Stomach (tissue), 9 donors: Measurements from ENCODE around the gene RNF146. TPM values are rescaled to one million over a fixed set of nuclear protein-coding genes. Genes with fewer than 3 reads are reported as not detected.

Source experiments
- DNase-seq, 2 donors: peaks; one replicate each; pipeline versions ENCODE4 v3.0.0 to v3.0.0-alpha.2; 2013 to 2019
- H3K27ac ChIP-seq, 5 donors: fragments of 200-600 bp in 4 of 5; sonication (generic) in 4 of 5; one replicate each; pipeline ENCODE4 v1.5.1; 2013 to 2019; ENCODE audit warnings: mild to moderate bottlenecking in 1 of 5, moderate library complexity in 1 of 5
- H3K27me3 ChIP-seq, 3 donors: fragments of 200-600 bp; sonication (generic); one replicate each; pipeline ENCODE4 v1.5.1; 2017 to 2019; ENCODE audit warnings: mixed run types in 1 of 3
- H3K36me3 ChIP-seq, 4 donors: fragments of 200-600 bp; sonication (generic); 1 replicate in 3 of 4; 2 replicates in 1 of 4; pipeline ENCODE4 v1.5.1; 2016 to 2019
- H3K4me1 ChIP-seq, 4 donors: fragments of 200-600 bp; sonication (generic); one replicate each; pipeline ENCODE4 v1.5.1; 2016 to 2019
- H3K4me3 ChIP-seq, 4 donors: fragments of 200-600 bp; sonication (generic) in 3 of 4; one replicate each; pipeline ENCODE4 v1.5.1; 2016 to 2019; ENCODE audit warnings: mild to moderate bottlenecking in 1 of 4
- H3K9me3 ChIP-seq, 4 donors: fragments of 200-600 bp; sonication (generic); one replicate each; pipeline ENCODE4 v1.5.1; 2016 to 2019
- EP300 ChIP-seq: sonication (generic); formaldehyde crosslinking; IDR thresholded peaks from one replicate; pipeline ENCODE4 v1.6.1; 2017; ENCODE audit warnings: antibody characterized with exemption
- POLR2A ChIP-seq, 4 donors: fragments of 450-650 bp; IDR thresholded peaks; one replicate each; pipeline ENCODE4 v1.6.1; 2016; ENCODE audit warnings: antibody characterized with exemption in 4 of 4, control low read depth in 2 of 4, mild to moderate bottlenecking in 1 of 4, moderate library complexity in 1 of 4
- POLR2AphosphoS5 ChIP-seq, 3 donors: sonication (generic); formaldehyde crosslinking; IDR thresholded peaks; one replicate each; pipeline ENCODE4 v1.6.1; 2016; ENCODE audit warnings: antibody characterized with exemption in 3 of 3
- WGBS, 5 donors: extraction: QIAGEN DNeasy Blood & Tissue Kit in 3 of 5; methylation state at CpG; one replicate each; pipeline versions ENCODE4 v1.1.5 to v1.1.7; 2013 to 2018; 5-methylcytosine and 5-hydroxymethylcytosine counted together
- intact Hi-C: fragments of 100-400 bp; cut with DNase I; formaldehyde crosslinking; loops from one replicate; pipeline ENCODE4 v1.15.1; 2023; ENCODE audit warnings: low total_unique reads
- polyA plus RNA-seq, 3 donors: library from polyadenylated mRNA; stranded (reverse); fragments of 200-250 nt; gene quantifications; one replicate each; pipeline ENCODE4 v1.2.3, GENCODE V29; 2013
- total RNA-seq, 5 donors: library from RNA; depleted of rRNA; stranded (reverse); fragments of >200 nt; gene quantifications; one replicate each; pipeline versions ENCODE4 v1.1.0 to v1.2.3, GENCODE V29; 2014 to 2016
- TF ChIP-seq, protein P1 (sequence below), 7 experiments: fragments of 450-650 bp in 4 of 7; fragments of 200-600 bp in 3 of 7; sonication (generic) in 3 of 7; IDR thresholded peaks; one replicate each; pipeline ENCODE4 v1.5.1; 2016 to 2019; ENCODE audit warnings: antibody characterized with exemption in 7 of 7, control low read depth in 2 of 7, mild to moderate bottlenecking in 1 of 7
- donor health status: healthy with polysubstance abuse.
- donor health status: Bipolar disorder and iron deficiency.
- donor health status: healthy.

The RNF146 gene
- total and polyA plus RNA-seq, 8 donors: 14.2 to 101 (median 32.7) TPM

DNA sequence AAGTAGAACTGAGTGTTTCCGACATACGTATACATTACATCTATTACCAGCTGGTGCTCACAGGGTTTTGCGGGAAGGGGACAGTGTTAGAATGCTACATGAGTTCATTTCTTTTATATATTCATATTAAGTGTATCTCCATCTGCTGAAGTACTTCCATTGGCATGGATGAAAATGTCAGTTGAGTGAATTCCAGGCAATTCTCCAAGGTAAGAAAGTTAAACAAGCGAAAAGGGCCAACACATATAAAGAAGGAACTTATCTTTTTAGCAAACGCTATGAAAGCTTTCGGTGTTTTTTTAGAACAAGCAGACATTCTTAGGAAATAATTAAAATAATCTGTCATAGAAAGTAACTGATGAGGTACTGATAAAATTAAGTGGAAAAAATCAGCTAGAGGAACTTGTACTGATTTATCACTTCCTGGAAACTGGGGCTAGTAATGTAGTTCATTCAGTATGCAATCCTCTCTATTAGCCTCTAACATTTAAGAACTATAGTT, 34.6 kb downstream of the RNF146 start:
- intact Hi-C loops: loop anchor here (10.0 kb wide), 1 partner anchor 234 kb away; no protein-coding TSS in a partner anchor
- 26 to 52% (median 32%) methylated on average over 6 of the region's 6 CpGs for WGBS, 5 donors
- peak in 1 of 2 donors; percentile 10 for DNase-seq
- Histone ChIP-seq H3K9me3 (no peaks in the 10 kb centered on the region), H3K27ac (peak overlapping the region in 4 of 5 donors; percentile 8 to 46 (median 16)), H3K4me1 (peaks cover 4 to 46% (median 26%) of the 10 kb centered on the region in 4 donors), H3K27me3 (no peaks in the 10 kb centered on the region), H3K36me3 (peaks cover 0 to 9% (median 7%) of the 10 kb centered on the region in 4 donors), H3K4me3 (no peak overlapping the region)
- TF ChIP-seq POLR2A (IDR thresholded peaks at IDR 0.05) (no peak), POLR2AphosphoS5 (IDR thresholded peaks at IDR 0.05) (no peak), EP300 (no peak)
- TF ChIP-seq, protein P1, sequence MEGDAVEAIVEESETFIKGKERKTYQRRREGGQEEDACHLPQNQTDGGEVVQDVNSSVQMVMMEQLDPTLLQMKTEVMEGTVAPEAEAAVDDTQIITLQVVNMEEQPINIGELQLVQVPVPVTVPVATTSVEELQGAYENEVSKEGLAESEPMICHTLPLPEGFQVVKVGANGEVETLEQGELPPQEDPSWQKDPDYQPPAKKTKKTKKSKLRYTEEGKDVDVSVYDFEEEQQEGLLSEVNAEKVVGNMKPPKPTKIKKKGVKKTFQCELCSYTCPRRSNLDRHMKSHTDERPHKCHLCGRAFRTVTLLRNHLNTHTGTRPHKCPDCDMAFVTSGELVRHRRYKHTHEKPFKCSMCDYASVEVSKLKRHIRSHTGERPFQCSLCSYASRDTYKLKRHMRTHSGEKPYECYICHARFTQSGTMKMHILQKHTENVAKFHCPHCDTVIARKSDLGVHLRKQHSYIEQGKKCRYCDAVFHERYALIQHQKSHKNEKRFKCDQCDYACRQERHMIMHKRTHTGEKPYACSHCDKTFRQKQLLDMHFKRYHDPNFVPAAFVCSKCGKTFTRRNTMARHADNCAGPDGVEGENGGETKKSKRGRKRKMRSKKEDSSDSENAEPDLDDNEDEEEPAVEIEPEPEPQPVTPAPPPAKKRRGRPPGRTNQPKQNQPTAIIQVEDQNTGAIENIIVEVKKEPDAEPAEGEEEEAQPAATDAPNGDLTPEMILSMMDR (IDR thresholded peaks at IDR 0.05): no peak

DNA sequence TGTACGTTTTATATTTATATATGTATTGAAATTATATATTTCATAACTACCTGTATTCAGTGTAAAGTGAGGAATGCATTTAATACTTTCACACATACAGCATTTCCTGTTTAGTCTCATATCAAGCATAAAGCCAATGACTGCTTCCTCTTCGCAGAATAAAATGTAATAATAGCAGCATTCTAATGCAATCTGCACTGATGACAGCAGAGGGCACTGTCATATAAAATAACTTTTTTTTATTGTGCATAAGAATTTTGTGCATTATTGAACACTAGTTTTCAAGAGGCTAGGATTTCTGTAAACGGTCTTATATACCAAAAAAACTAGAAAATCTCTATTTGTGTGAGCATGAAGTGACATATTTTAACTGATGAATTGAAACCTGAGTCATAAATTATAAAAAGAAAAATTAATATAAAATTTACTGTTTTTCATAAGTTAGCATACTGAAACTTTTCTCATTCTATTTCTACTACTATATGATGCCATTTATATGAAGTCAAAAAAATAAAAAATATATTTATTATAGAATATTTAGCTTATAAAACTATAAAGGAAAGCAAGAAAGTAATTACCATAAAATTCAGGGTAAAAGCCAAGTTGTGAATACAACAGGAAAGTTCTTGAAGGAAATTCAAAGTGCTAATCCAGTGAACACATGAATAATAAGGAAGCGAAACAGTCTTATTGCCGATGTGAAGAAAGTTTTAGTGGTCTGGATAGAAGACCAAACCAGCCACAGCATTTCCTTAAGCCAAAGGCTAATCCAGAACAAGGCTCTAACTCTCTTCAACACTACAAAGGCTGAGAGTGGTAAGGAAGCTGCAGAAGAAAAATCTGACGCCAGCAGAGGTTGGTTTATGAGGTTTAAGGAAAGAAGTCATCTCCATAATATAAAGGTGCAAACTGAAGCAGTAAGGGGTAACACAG, 36.3 kb downstream of the RNF146 start:
- 29 to 46% (median 33%) methylated on average over 6 of the region's 6 CpGs for WGBS, 5 donors
- H3K9me3 ChIP-seq: peaks cover 0 to 3% (median 1%) of the 10 kb centered on the region in 4 donors
- H3K4me1 ChIP-seq: peaks cover 4 to 46% (median 26%) of the 10 kb centered on the region in 4 donors
- H3K27me3 ChIP-seq: no peaks in the 10 kb centered on the region
- intact Hi-C loops: loop anchor here (10.0 kb wide), 1 partner anchor 232 kb away; no protein-coding TSS in a partner anchor
- H3K4me3 ChIP-seq: no peak overlapping the region
- peaks cover 0 to 10% (median 7%) of the 10 kb centered on the region in 4 donors for H3K36me3 ChIP-seq
- peak overlapping the region in 1 of 5 donors; percentile 14 for H3K27ac ChIP-seq
- DNase-seq: peak; percentile 44 to 76
- TF ChIP-seq POLR2A (IDR thresholded peaks at IDR 0.05) (no peak), POLR2AphosphoS5 (IDR thresholded peaks at IDR 0.05) (no peak)
- TF ChIP-seq, protein P1 (IDR thresholded peaks at IDR 0.05): peak in 4 of 7 experiments; percentile 59 to 64 (median 60)

DNA sequence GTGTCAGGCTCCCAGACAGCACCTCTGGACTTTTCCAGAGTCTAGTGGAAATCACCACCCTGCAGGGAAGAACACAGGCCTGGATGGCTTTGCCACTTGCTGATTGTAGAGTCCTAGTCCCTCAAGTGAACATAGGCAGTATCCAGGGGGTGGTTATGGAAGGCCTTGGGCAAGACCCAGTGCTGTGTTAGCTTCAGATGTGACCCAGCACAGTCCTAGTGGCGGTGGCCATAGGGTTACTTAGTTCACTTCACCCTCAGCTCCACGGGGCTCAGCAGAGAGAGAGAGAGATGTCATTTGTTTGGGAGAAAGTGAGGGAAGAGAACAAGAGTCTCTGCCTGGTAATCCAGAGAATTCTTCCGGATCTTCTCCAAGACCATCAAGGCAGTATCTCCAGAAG, 37.3 kb downstream of the RNF146 start:
- WGBS, 5 donors: 88 to 94% (median 90%) methylated on average over 3 of the region's 3 CpGs
- TF ChIP-seq, protein P1 (IDR thresholded peaks at IDR 0.05): no peak
- TF ChIP-seq EP300: no peak
- TF ChIP-seq POLR2A (IDR thresholded peaks at IDR 0.05): no peak
- TF ChIP-seq POLR2AphosphoS5 (IDR thresholded peaks at IDR 0.05): no peak
- Histone ChIP-seq H3K27ac (no peak overlapping the region), H3K4me1 (peaks cover 4 to 46% (median 26%) of the 10 kb centered on the region in 4 donors), H3K36me3 (peaks cover 0 to 20% (median 7%) of the 10 kb centered on the region in 4 donors), H3K4me3 (no peak overlapping the region), H3K27me3 (no peaks in the 10 kb centered on the region), H3K9me3 (peaks cover 0 to 8% (median 4%) of the 10 kb centered on the region in 4 donors)
- intact Hi-C loops: loop anchor here (10.0 kb wide), 1 partner anchor 231 kb away; no protein-coding TSS in a partner anchor
- DNase-seq: no peak

DNA sequence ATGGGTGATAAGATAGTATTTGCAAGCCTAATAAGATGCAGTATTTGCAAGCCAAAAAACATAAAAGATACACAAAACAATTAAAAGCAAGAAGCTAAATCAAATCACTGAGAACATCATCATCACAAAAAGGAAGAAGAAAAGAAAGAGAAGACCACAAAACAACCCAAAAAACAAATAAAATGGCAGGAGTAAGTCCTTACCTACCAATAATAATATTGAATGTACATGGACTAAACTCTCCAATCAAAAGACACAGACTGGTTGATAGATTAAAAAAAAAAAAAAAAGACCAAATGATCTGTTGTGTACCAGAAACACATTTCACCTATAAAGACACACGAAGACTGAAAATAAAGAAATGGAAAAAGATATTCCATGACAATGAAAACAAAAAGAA, 39.1 kb downstream of the RNF146 start:
- Histone ChIP-seq H3K4me3 (no peak overlapping the region), H3K36me3 (peaks cover 0 to 22% (median 13%) of the 10 kb centered on the region in 4 donors), H3K9me3 (peaks cover 0 to 8% (median 4%) of the 10 kb centered on the region in 4 donors), H3K27me3 (no peaks in the 10 kb centered on the region), H3K4me1 (peaks cover 4 to 32% (median 17%) of the 10 kb centered on the region in 4 donors), H3K27ac (no peak overlapping the region)
- TF ChIP-seq POLR2A (IDR thresholded peaks at IDR 0.05) (no peak), POLR2AphosphoS5 (IDR thresholded peaks at IDR 0.05) (no peak), EP300 (no peak)
- TF ChIP-seq, protein P1 (IDR thresholded peaks at IDR 0.05): no peak
- intact Hi-C loops: loop anchor here (10.0 kb wide), 1 partner anchor 229 kb away; no protein-coding TSS in a partner anchor
- 91 to 100% (median 100%) methylated on average over 1 of the region's 1 CpG for WGBS, 5 donors
- no peak for DNase-seq
